Pons (tissue), 1 donor: ENCODE data around the gene SLC25A40.
"Not testable (repeated sequence)": the region's sequence is repeated elsewhere in the genome, so short reads cannot be mapped to it uniquely, and the experiment has no call there.

ENCODE experiments used
- DNase-seq: peaks from one replicate; pipeline ENCODE4 v3.0.0-alpha.2; 2016; ENCODE audit warnings: low spot score

Gene SLC25A40

GRCh38 chr7:87876040-87876868 lies at the start of gene SLC25A40, which contains the start of gene DBF4:
TSS of gene SLC25A40 (minus strand) at chr7:87876360. CDS start at chr7:87858727, 17,633 bp downstream.
TSS of gene DBF4 (plus strand) at chr7:87876493. CDS start at chr7:87876733, 240 bp downstream.
- DNase-seq, result peak; percentile 78

GRCh38 chr7:87922759-87923395 lies 46.7 kb upstream of the SLC25A40 start:
- not testable (repeated sequence) for DNase-seq

- DNase-seq, result no peak
These were observed 44.4 kb upstream of the SLC25A40 start for GRCh38 chr7:87920578-87920977.

- DNase-seq, result no peak
These were observed 43.7 kb upstream of the SLC25A40 start for GRCh38 chr7:87919875-87920274.

GRCh38 chr7:87918740-87919139 lies 42.6 kb upstream of the SLC25A40 start:
- no peak for DNase-seq

- no peak for DNase-seq
These were observed 36.0 kb upstream of the SLC25A40 start for GRCh38 chr7:87912121-87912520.

GRCh38 chr7:87908814-87909213 lies 32.7 kb upstream of the SLC25A40 start:
- not testable (repeated sequence) for DNase-seq

GRCh38 chr7:87907136-87907906 lies 31.2 kb upstream of the SLC25A40 start:
- DNase-seq, result not testable (repeated sequence)

GRCh38 chr7:87899255-87899654 lies 23.1 kb upstream of the SLC25A40 start:
- DNase-seq, result no peak

- no peak for DNase-seq
These were observed 19.2 kb upstream of the SLC25A40 start for GRCh38 chr7:87895363-87895762.

GRCh38 chr7:87886875-87887274 lies 10.7 kb upstream of the SLC25A40 start:
- peak; percentile 60 for DNase-seq

- no peak for DNase-seq
These were observed 8.9 kb upstream of the SLC25A40 start for GRCh38 chr7:87885018-87885417.

GRCh38 chr7:87882151-87882937 lies 6.2 kb upstream of the SLC25A40 start:
- no peak for DNase-seq

GRCh38 chr7:87878208-87878735 lies 2.1 kb upstream of the SLC25A40 start:
- no peak for DNase-seq

GRCh38 chr7:87877366-87878040 lies 1.3 kb upstream of the SLC25A40 start:
- peak; percentile 5 for DNase-seq

- DNase-seq, result peak; percentile 41
These were observed 692 bp upstream of the SLC25A40 start for GRCh38 chr7:87876869-87877234.

- DNase-seq, result peak; percentile 39
These were observed 765 bp downstream of the SLC25A40 start for GRCh38 chr7:87875151-87876039.

GRCh38 chr7:87874066-87874465 lies 2.1 kb downstream of the SLC25A40 start:
- DNase-seq, result peak; percentile 6

GRCh38 chr7:87873328-87873727 lies 2.8 kb downstream of the SLC25A40 start:
- DNase-seq, result not testable (repeated sequence)

- no peak for DNase-seq
These were observed 3.8 kb downstream of the SLC25A40 start for GRCh38 chr7:87872346-87872745.
